Ureter (tissue), 1 donor: ENCODE data around the gene NAV1. TPM values are rescaled to one million over a fixed set of nuclear protein-coding genes. Genes with fewer than 3 reads are reported as not detected.
"Not testable (repeated sequence)": the region's sequence is repeated elsewhere in the genome, so short reads cannot be mapped to it uniquely, and the experiment has no call there.

Experiments used
- DNase-seq: peaks from one replicate; pipeline ENCODE4 v3.0.0-alpha.2; 2020; ENCODE audit warnings: low spot score
- total RNA-seq: library from RNA; stranded (reverse); gene quantifications from one replicate; pipeline ENCODE4 v1.2.4, GENCODE V29; 2023
- donor health status: DM: yes; HTN: yes; CAD: no.

The NAV1 gene
- total RNA-seq = 49.3 TPM

GRCh38 chr1:201538612-201539551, at the start of gene NAV1:
Gene NAV1 (plus strand): TSS chr1:201539127. CDS start chr1:201622885, 83,758 bp downstream.
- peak; percentile 79 for DNase-seq

- DNase-seq = no peak
Observed at GRCh38 chr1:201489643-201490261, 49.2 kb upstream of the NAV1 start.

GRCh38 chr1:201490708-201491131, 48.2 kb upstream of the NAV1 start:
- DNase-seq = no peak

GRCh38 chr1:201491896-201492511, 46.9 kb upstream of the NAV1 start:
- DNase-seq = no peak

GRCh38 chr1:201493026-201493656, 45.8 kb upstream of the NAV1 start:
- not testable (repeated sequence) for DNase-seq

GRCh38 chr1:201493757-201494617, 44.9 kb upstream of the NAV1 start:
- DNase-seq = no peak

GRCh38 chr1:201495551-201496295, 43.2 kb upstream of the NAV1 start:
- DNase-seq = peak; percentile 88

- no peak for DNase-seq
Observed at GRCh38 chr1:201496296-201496690, 42.6 kb upstream of the NAV1 start.

GRCh38 chr1:201497935-201498509, 40.9 kb upstream of the NAV1 start:
- no peak for DNase-seq

GRCh38 chr1:201498621-201499020, 40.3 kb upstream of the NAV1 start:
- no peak for DNase-seq

- DNase-seq = no peak
Observed at GRCh38 chr1:201499191-201499590, 39.7 kb upstream of the NAV1 start.

GRCh38 chr1:201499795-201500669, 38.9 kb upstream of the NAV1 start:
- DNase-seq = no peak

- no peak for DNase-seq
Observed at GRCh38 chr1:201500670-201501120, 38.2 kb upstream of the NAV1 start.

GRCh38 chr1:201501144-201501543, 37.8 kb upstream of the NAV1 start:
- no peak for DNase-seq

- DNase-seq = no peak
Observed at GRCh38 chr1:201501812-201502510, 37.0 kb upstream of the NAV1 start.

GRCh38 chr1:201502511-201502857, 36.4 kb upstream of the NAV1 start:
- no peak for DNase-seq

GRCh38 chr1:201503397-201504176, 35.3 kb upstream of the NAV1 start:
- DNase-seq = no peak
